IPS-11a (cell line): ENCODE data around the gene ECHDC3.
"Not testable (repeated sequence)": the region's sequence is repeated elsewhere in the genome, so short reads cannot be mapped to it uniquely, and the experiment has no call there.

Experiments
- H3K4me3 ChIP-seq: one replicate; pipeline ENCODE4 v1.5.1; 2013; ENCODE audit warnings: low read depth, low read length, control low read depth

ECHDC3 gene

GRCh38 chr10:11742009-11742778, at the start of gene ECHDC3:
Gene ECHDC3, plus strand, starts transcription at chr10:11742382. Its CDS starts 195 bp downstream, at chr10:11742577.
- H3K4me3 ChIP-seq: peak within 1 kb of the TSS; percentile 27

- no peak overlapping the region for H3K4me3 ChIP-seq
Measured at GRCh38 chr10:11693376-11693775, 48.8 kb upstream of the ECHDC3 start.

GRCh38 chr10:11695779-11696178, 46.4 kb upstream of the ECHDC3 start:
- H3K4me3 ChIP-seq: no peak overlapping the region

GRCh38 chr10:11697718-11698527, 44.3 kb upstream of the ECHDC3 start:
- H3K4me3 ChIP-seq: no peak overlapping the region

GRCh38 chr10:11698691-11699549, 43.3 kb upstream of the ECHDC3 start:
- no peak overlapping the region for H3K4me3 ChIP-seq

GRCh38 chr10:11699550-11700097, 42.6 kb upstream of the ECHDC3 start:
- H3K4me3 ChIP-seq: no peak overlapping the region

- H3K4me3 ChIP-seq: no peak overlapping the region
Measured at GRCh38 chr10:11700539-11700938, 41.6 kb upstream of the ECHDC3 start.

- no peak overlapping the region for H3K4me3 ChIP-seq
Measured at GRCh38 chr10:11701451-11702095, 40.6 kb upstream of the ECHDC3 start.

GRCh38 chr10:11702264-11702663, 39.9 kb upstream of the ECHDC3 start:
- H3K4me3 ChIP-seq: no peak overlapping the region

- H3K4me3 ChIP-seq: no peak overlapping the region
Measured at GRCh38 chr10:11704092-11704491, 38.1 kb upstream of the ECHDC3 start.

- no peak overlapping the region for H3K4me3 ChIP-seq
Measured at GRCh38 chr10:11705722-11706121, 36.5 kb upstream of the ECHDC3 start.

- no peak overlapping the region for H3K4me3 ChIP-seq
Measured at GRCh38 chr10:11706895-11707567, 35.2 kb upstream of the ECHDC3 start.

- H3K4me3 ChIP-seq: no peak overlapping the region
Measured at GRCh38 chr10:11707624-11708350, 34.4 kb upstream of the ECHDC3 start.

- H3K4me3 ChIP-seq: not testable (repeated sequence)
Measured at GRCh38 chr10:11708801-11709200, 33.4 kb upstream of the ECHDC3 start.

- H3K4me3 ChIP-seq: no peak overlapping the region
Measured at GRCh38 chr10:11712744-11713143, 29.4 kb upstream of the ECHDC3 start.

- H3K4me3 ChIP-seq: no peak overlapping the region
Measured at GRCh38 chr10:11713186-11713743, 28.9 kb upstream of the ECHDC3 start.

- no peak overlapping the region for H3K4me3 ChIP-seq
Measured at GRCh38 chr10:11713963-11714362, 28.2 kb upstream of the ECHDC3 start.

- H3K4me3 ChIP-seq: no peak overlapping the region
Measured at GRCh38 chr10:11714750-11715365, 27.3 kb upstream of the ECHDC3 start.
